Stimulated activated CD8-positive, alpha-beta memory T cell treated with anti-CD3 and anti-CD28 coated beads, Interleukin-7, amount 100 ng/mL, for 48 hours (primary cell): ENCODE measurements around the gene MAP1LC3B2.

Experiments used
- DNase-seq, 2 donors: peaks; one replicate each; pipeline ENCODE4 v3.0.0-alpha.2; 2020; ENCODE audit warnings: low read depth in 1 of 2; ENCODE audit errors: extremely low read depth in 1 of 2

The MAP1LC3B2 gene

GRCh38 chr12:116537101-116537904 is 21.9 kb upstream of the MAP1LC3B2 start:
- DNase-seq, result no peak

DNA sequence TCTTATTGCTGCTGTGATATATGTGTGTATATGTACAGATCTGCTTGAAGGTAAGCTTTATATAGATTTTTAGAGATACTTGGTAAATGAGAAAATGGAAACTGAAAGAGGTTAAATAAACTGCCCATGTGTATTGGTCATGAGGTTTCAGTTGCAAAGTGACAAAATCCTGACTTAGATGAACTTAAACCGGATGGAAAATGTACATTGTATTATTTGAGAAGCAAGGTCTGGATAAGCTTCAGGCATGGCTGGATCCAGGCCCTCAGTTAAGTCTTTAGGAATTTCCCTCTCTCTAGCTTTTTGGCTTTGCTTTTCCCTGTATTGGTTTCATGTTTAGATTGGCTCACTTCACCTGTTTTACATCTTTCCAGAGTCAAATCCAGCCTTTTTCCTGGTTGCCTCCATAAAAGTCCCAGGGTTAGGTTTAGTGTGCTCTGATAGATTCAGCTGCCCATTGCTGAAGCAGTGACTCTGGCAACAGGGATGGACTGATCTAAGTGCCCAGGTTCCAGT is 21.0 kb upstream of the MAP1LC3B2 start:
- DNase-seq, result no peak

DNA sequence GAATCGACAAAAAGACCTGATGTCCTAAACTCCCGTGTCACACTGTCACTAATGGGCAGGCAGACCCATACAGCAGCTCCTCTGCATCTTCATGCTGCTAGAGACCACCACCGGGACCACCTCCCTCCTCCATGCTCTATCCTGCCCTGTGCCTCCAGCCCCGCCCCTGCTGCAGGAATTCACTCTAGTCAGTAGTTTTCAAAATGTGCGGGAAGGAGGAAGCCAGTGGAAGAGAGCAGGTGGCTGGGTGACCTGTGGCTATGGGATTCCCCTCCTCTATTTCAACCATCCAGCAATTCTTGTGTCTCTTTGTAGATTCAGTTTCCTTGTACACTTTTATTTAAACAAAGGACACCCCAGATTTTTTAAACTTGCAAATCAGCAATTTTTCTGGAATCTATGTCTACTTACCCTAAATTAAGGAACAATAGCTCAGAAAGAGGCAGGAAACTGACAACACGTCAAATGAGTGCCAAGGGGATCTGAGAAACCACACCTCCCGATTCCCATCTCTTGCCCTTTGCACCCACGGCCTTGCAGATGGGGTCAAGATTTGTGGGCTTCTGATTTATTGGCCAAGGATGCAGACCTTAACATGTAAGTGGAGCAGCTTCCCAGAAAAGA is 20.4 kb upstream of the MAP1LC3B2 start:
- DNase-seq, result no peak

DNA sequence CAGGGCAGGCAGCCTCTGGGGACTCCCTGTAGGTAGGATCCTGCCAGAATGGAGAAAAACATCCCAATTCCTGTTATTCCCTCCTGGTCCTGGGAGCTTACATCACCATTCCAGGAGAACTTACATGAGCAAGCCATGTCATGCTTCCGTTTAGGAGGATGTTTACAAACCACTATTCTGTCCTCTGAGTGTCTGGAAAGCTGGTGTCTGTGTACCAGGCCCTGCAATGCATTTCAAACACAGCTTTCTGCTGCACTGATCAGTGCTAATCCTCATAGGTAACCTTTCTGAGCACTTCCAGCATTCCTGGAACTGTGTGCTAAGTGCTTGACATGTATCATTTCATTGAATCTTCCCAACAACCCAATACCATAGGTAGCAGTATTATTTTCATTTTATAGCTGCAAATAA is 19.8 kb upstream of the MAP1LC3B2 start:
- no peak for DNase-seq

DNA sequence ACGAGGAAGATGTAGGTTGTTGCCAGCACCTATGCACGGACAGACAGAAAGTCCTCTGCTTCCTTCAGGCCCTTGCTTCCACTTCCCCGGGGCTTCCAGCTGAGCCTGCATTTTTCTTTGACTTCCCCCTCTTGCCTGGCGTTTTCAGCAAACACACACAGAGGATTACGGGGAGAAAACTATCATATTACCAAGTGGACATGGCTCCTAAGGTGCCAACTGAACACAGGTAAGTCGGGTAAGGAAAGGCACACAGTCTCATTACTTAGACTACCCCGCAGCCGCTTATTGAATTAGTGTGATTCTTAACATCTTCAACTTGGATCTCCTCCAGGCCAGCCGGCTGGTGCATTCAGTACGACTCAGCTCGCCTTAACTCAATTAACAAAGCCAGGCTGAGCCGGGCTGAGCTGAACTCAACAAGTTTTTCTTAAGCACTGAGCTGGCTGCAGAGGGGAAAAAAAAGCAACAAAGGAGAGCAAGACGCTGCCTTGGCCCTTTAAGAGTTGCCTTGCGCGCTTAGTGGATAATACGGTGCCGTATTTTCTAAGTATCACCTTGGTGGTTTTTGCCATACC is 19.2 kb upstream of the MAP1LC3B2 start:
- DNase-seq, result no peak

- no peak for DNase-seq
Measured at GRCh38 chr12:116540622-116541152, 18.5 kb upstream of the MAP1LC3B2 start.

GRCh38 chr12:116541547-116542344 is 17.4 kb upstream of the MAP1LC3B2 start:
- DNase-seq, result no peak

DNA sequence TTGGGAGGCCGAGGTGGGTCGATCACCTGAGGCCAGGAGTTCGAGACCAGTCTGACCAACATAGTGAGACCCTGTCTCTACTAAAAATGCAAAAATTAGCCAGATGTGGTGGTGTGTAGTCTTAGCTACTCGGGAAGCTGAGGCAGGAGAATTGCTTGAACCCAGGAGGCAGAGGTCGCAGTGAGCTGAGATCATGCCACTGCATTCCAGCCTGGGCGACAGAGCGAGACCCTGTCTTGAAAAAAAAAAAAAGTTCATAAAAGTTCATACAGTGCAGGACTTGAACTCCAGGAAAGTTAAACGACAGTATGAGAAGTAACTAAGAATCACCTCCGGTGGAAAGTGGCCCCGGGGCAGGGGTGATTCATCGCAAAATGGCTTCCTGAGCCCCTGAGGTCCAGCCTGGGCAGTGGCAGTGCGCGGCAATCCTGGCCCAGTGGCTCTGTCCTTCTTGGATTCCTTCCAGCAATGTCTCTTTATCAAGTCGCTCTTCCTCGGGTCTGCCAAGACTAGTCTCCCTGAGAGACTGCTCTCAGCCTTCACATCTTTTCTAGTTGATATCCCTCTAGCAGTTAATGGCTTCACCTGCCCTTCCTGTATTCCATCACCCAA is 16.7 kb upstream of the MAP1LC3B2 start:
- no peak for DNase-seq

- DNase-seq, result no peak
Measured at GRCh38 chr12:116544656-116545055, 14.5 kb upstream of the MAP1LC3B2 start.

DNA sequence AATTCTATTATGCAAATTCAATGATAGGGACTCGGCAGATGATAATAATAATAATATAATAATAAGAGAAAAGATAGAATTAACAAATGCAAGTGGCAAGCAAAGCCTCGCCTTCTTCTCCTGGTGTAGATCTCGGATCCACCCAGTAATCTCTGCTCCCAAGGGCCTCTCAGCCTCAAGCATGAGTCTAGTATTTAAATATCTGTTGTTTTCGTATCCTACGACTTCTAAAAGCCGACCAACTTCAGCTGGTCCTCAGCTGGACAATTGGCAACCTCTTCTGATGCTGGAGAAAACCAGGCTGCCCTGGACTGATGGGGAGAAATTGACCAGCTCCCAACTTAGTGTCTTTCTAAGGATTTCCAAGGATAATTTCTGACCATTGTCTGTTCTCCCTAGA is 14.0 kb upstream of the MAP1LC3B2 start:
- DNase-seq, result no peak

DNA sequence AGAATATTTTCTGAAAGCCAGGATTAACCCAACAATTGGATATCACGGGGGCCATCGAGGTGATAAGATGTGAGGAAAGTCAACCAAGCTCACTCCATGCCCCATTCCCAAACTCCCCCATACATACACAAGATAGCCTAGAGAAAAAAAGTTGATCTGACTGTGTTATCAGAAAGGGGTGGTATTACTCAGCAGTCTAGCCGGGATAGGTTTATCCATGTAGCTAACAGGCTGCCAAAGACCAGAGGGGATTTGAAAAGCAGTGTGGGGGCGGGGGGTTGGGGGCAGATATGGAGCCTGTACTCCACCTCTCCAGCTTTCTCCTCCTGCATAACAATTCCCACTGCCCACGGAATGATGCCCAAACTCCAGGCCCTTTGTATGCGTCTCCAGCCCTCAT is 13.2 kb upstream of the MAP1LC3B2 start:
- no peak for DNase-seq

GRCh38 chr12:116547955-116548501 is 11.2 kb upstream of the MAP1LC3B2 start:
- no peak for DNase-seq

DNA sequence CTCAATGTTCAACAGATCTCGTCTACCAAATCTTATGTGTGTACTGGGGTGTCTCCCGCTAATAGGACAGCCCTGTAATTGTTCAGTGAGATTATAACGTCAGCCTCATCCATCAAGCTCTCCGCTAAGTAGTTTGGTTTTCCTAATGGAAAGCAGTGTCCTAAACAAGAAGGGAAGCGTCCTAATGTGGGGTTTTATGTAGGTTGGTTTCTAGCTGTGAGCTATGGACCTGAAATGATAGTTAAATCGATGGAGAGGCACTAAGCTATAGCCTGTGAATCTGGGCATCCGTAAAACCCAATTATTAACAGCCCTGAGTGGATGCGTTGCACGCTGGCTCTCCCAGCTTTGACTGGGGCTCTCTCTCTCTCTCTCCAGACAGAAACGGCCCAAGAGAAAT is 9.2 kb upstream of the MAP1LC3B2 start:
- no peak for DNase-seq

- DNase-seq, result no peak
Measured at GRCh38 chr12:116551151-116551550, 8.0 kb upstream of the MAP1LC3B2 start.

- no peak for DNase-seq
Measured at GRCh38 chr12:116551619-116551951, 7.6 kb upstream of the MAP1LC3B2 start.

- no peak for DNase-seq
Measured at GRCh38 chr12:116551952-116552772, 7.0 kb upstream of the MAP1LC3B2 start.

DNA sequence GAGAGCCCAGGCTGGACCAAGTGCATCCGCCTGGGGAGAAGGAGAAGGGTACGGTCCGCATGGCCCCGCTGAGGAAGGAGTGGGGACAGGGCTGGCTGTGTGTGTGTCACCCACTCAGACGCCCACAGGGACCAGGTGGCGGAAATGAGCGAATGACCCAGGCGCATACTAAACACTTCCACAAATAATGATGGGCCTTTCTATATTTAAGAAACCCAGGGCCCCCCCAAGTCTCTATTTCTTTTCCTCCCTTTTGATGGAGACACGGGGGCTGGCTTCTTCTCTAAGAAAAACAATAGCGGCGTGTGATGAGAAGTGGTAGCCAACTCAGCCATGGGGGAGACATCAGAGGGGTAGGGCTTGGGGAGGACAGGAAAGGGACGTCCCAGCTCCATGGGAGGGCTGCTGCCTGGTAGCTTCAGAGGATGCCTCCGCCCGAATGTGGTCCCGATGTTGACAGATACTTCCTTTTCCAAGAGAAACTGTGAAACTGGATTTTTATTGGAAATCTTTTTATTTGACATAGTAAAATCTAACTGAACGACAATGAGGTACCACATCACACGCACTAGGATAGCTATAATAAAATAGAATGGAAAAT is 6.3 kb upstream of the MAP1LC3B2 start:
- DNase-seq, result no peak

- DNase-seq, result no peak
Measured at GRCh38 chr12:116556356-116556952, 2.7 kb upstream of the MAP1LC3B2 start.
